GM12873 (cell line): ENCODE measurements around the gene SETX.

Experiments
- CTCF ChIP-seq: IDR thresholded peaks from 2 replicates; pipeline ENCODE4 v1.5.1; 2012; ENCODE audit warnings: low read depth, mild to moderate bottlenecking, moderate library complexity, low read length, control low read depth; ENCODE audit not compliant: insufficient read depth; ENCODE audit errors: missing control alignments

The SETX gene

GRCh38 chr9:132384376-132384775, 29.6 kb upstream of the SETX start:
- TF ChIP-seq CTCF: no peak

DNA sequence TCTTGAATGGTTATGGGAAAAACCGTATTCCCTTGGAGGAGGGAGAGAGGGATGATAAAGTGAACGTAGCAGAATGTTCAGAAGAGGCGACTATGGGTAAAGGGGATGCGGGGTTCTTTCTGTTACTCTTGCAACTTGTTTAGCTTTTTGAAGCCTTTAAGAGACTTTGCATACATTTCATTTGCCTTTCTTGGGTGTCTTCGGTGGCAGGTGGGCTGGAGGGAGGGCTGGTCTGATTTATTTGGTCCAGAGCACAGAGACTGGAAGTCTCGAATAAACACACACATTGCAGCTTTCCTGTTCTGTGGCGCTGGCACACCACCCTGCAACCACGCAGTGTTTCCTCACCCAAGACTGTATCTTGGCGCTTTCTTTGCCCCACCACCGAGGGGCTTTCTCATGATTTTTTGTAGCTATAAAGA, 28.7 kb upstream of the SETX start:
- TF ChIP-seq CTCF: no peak

DNA sequence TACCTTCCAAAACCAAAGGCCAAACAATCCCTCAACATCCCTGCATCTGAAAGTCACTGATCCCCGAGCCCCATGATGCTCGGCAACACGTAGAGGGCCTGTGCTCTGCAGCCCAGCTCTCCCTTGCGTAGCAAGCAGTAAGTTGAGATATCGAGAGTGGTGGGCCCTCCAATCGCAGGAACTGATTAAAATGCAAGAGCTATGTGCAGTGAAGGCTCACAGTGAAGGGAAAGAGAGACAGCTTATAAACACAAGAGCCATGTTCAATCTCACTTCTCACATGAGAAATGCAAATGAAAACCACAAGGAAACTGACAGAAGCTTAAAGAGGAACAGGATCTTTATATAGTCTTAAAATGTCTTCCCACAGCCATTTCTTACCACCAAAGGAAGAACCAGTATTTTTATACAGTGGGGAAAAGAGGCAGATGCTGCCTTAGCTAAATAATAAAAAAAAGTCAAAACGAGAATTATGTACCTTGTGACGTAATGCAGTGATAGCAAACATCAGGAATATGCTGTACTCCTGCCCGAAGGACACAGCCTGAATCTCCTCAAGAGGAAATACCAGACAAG, 27.3 kb upstream of the SETX start:
- no peak for TF ChIP-seq CTCF

DNA sequence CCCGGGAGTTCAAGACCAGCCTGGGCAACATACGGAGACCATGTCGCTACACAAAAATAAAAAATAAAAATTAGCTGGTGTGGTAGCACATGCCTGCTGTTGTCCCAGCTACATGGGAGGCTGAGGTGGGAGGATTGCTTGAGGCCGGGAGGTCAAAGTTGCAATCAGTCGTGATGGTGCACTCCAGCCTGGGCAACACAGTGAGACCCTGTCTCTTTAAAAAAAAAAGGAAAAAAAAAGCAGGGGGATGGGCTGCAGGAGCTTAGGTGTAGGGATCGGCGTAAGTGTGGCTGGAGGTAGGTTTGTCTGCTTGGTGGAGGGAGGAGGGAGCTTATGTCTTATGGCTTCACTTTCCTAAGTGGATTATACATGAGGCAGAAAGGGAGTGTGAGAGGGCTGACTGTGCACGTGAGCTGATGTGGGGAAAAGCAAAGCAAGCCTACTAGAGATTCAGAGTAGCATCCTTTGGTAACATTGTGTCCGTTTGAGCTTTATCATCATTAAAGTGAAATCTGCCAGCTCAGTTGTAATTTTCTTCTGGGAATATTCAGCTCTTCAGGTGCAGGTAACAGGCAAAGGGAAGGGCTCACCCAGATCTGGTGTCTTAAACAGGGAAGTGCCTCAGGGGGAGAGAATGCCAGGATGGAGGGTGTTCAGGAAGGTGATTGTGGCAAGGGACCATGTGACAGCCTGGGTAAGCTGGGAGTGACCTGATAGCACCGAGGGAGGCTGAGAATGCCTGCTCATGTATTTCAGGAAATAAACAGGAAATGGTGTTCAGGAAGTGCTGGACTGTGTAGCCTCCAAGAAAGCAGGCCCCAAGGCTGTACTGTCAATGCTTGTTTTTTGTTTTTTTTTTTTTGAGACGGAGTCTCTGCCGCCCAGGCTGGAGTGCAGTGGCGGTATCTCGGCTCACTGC, 17.6 kb upstream of the SETX start:
- TF ChIP-seq CTCF: no peak

DNA sequence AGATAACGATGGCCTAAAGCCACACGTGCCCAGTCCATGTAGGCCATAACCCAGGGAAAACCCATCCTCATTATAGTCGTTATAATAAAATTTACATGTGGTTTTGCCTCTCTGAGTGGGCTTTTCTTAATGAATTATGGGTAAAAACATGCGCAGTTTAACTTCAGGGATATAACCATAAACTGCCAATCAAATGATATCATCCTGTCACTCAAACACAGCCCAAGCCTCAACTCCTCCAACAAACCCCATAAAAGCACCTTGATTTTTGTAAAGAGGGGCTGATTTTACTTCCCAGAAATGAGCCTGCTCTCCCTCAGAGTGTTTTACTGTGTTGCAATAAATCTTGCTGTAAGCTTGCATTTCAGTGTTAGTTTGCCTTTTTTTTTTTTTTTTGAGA, 15.8 kb upstream of the SETX start:
- no peak for TF ChIP-seq CTCF

GRCh38 chr9:132369421-132369820, 14.6 kb upstream of the SETX start:
- no peak for TF ChIP-seq CTCF

DNA sequence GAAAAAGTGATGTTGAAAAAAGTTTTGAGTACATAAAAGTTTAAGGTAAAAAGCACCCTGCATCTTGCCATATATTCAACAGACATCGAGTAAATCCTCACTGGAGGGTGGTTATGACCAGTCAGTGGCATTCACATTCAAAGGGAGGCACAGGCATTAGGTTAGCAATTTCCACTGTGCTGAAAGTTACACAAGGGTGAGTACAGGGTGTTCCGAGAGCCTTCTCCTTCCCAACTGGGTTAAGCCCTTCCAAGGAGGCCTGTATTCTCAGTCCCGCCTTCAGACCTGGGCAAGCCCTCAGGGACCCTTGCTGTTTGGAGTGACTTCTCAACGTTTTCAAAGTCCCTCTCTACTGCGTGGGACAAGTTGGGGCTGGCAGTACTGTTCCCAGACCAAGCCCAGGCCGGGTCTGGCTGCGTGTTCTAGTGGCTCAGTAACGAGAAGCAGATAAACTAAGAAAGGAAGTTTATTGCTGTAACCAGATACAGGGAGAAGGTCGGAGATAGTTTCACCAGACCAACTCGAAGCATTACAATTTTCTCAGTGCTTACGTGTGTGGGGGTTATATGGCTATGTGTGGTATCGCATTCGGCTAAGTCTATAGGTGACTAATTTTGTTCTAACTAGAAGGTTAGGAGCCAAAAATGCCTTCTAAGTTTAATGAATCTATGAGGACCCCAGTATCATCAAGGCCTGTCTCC, 13.0 kb upstream of the SETX start:
- TF ChIP-seq CTCF: no peak
